IMR-90 (cell line): ENCODE results near the gene ZNF622. TPM values are rescaled to one million over a fixed set of nuclear protein-coding genes. Genes with fewer than 3 reads are reported as not detected.

Experiments used
- ATAC-seq: fragments of 200-7000 bp; cut with Tn5 transposase; 2 replicates; pipeline ENCODE4 v1.9.1; 2020; ENCODE audit warnings: low read depth, mild to moderate bottlenecking, moderate library complexity
- BruUV-seq: library from RNA; stranded (reverse); fragments of 400-500 nt; replicated peaks from 2 replicates; lab custom pipeline; 2021; lab: Mats Ljungman, UMichigan
- CTCF ChIA-PET: fragments of 300-600 bp; formaldehyde crosslinking; extraction: SDS; loops from one replicate; lab custom pipeline; 2021; ENCODE audit warnings: antibody characterized with exemption; lab: Yijun Ruan, JAX
- POLR2A ChIA-PET: fragments of 300-600 bp; sonication (Branson Sonifier 250); formaldehyde crosslinking; loops from one replicate; lab custom pipeline; 2022; ENCODE audit warnings: antibody characterized with exemption; ENCODE audit not compliant: unreplicated experiment; lab: Charles Lee
- DNase-seq: peaks from one replicate; pipeline ENCODE4 v3.0.0; 2013
- H2AFZ ChIP-seq: replicated peaks from 2 replicates; pipeline ENCODE3; 2013; ENCODE audit warnings: low read length, mild to moderate bottlenecking; ENCODE audit not compliant: poor library complexity
- H2AK5ac ChIP-seq: 2 replicates; pipeline ENCODE4 v1.6.1; 2013; ENCODE audit warnings: low read depth, low read length, inconsistent platforms
- H2AK9ac ChIP-seq: replicated peaks from 2 replicates; pipeline ENCODE3; 2013; ENCODE audit warnings: mild to moderate bottlenecking, low read depth, low read length, moderate library complexity; ENCODE audit not compliant: poor library complexity
- H2BK120ac ChIP-seq: 2 replicates; pipeline ENCODE4 v1.6.1; 2013; ENCODE audit warnings: low read depth, low read length, inconsistent platforms
- H2BK15ac ChIP-seq: 3 replicates; pipeline ENCODE4 v1.6.1; 2013; ENCODE audit warnings: low read depth, low read length, inconsistent platforms
- H2BK20ac ChIP-seq: 2 replicates; pipeline ENCODE4 v1.6.1; 2013; ENCODE audit warnings: low read depth, mild to moderate bottlenecking, inconsistent platforms, low read length, moderate library complexity
- H2BK5ac ChIP-seq: 2 replicates; pipeline ENCODE4 v1.6.1; 2013; ENCODE audit warnings: mild to moderate bottlenecking, low read depth, low read length, inconsistent platforms; ENCODE audit not compliant: poor library complexity, severe bottlenecking
- H3K14ac ChIP-seq: replicated peaks from 2 replicates; pipeline ENCODE4 v1.6.1; 2013; ENCODE audit warnings: low read depth, low read length, inconsistent platforms
- H3K18ac ChIP-seq: 2 replicates; pipeline ENCODE4 v1.6.1; 2013; ENCODE audit warnings: low read depth, low read length, control low read depth
- H3K23ac ChIP-seq: 2 replicates; pipeline ENCODE4 v1.6.1; 2013; ENCODE audit warnings: low read depth, low read length, inconsistent platforms
- H3K27ac ChIP-seq: 2 replicates; pipeline ENCODE4 v1.5.1; 2013; ENCODE audit warnings: mild to moderate bottlenecking, control low read depth, low read length; ENCODE audit not compliant: insufficient read depth
- H3K27me3 ChIP-seq: 2 replicates; pipeline ENCODE4 v1.6.1; 2013; ENCODE audit warnings: low read length; ENCODE audit not compliant: control insufficient read depth, insufficient read depth
- H3K36me3 ChIP-seq: 2 replicates; pipeline ENCODE4 v1.6.1; 2013; ENCODE audit warnings: low read length, mixed read lengths; ENCODE audit not compliant: control insufficient read depth, insufficient read depth
- H3K4ac ChIP-seq: 2 replicates; pipeline ENCODE4 v1.6.1; 2013; ENCODE audit warnings: low read depth, low read length, inconsistent platforms
- H3K4me1 ChIP-seq: 2 replicates; pipeline ENCODE4 v1.6.1; 2013; ENCODE audit warnings: low read length, mixed read lengths; ENCODE audit not compliant: control insufficient read depth, insufficient read depth
- H3K4me2 ChIP-seq: 2 replicates; pipeline ENCODE4 v1.6.1; 2013; ENCODE audit warnings: low read depth, mild to moderate bottlenecking, control low read depth, low read length, moderate library complexity
- H3K4me3 ChIP-seq: 2 replicates; pipeline ENCODE4 v1.5.1; 2013; ENCODE audit warnings: low read depth, mild to moderate bottlenecking, control low read depth, low read length, moderate library complexity; ENCODE audit not compliant: insufficient read depth
- H3K56ac ChIP-seq: 2 replicates; pipeline ENCODE4 v1.6.1; 2013; ENCODE audit warnings: low read length, inconsistent platforms; ENCODE audit not compliant: insufficient read depth; ENCODE audit errors: extremely low read depth
- H3K79me1 ChIP-seq, 2 experiments: 2 replicates each; pipeline ENCODE4 v1.6.1; 2013; ENCODE audit warnings: low read length in 2 of 2, inconsistent platforms in 1 of 2, low read depth in 1 of 2
- H3K9ac ChIP-seq: 2 replicates; pipeline ENCODE4 v1.6.1; 2013; ENCODE audit warnings: low read depth, low read length, control low read depth
- H3K9me1 ChIP-seq: 2 replicates; pipeline ENCODE4 v1.6.1; 2013; ENCODE audit warnings: low read length, inconsistent platforms; ENCODE audit not compliant: insufficient read depth
- H3K9me3 ChIP-seq: 2 replicates; pipeline ENCODE4 v1.6.1; 2013; ENCODE audit warnings: low read length; ENCODE audit not compliant: control insufficient read depth, insufficient read depth
- H4K20me1 ChIP-seq: 2 replicates; pipeline ENCODE4 v1.6.1; 2013; ENCODE audit warnings: low read length, inconsistent platforms; ENCODE audit not compliant: insufficient read depth
- H4K5ac ChIP-seq: 2 replicates; pipeline ENCODE4 v1.6.1; 2013; ENCODE audit warnings: mild to moderate bottlenecking, low read depth, low read length, control low read depth
- H4K8ac ChIP-seq, 2 experiments: 2 replicates each; pipeline ENCODE4 v1.6.1; 2013; ENCODE audit warnings: low read depth in 2 of 2, low read length in 2 of 2, control low read depth in 1 of 2, inconsistent platforms in 1 of 2
- H4K91ac ChIP-seq: 2 replicates; pipeline ENCODE4 v1.6.1; 2013; ENCODE audit warnings: low read depth, low read length, inconsistent platforms; ENCODE audit not compliant: insufficient read depth
- BHLHE40 ChIP-seq: fragments of 150-350 bp; IDR thresholded peaks from 2 replicates; pipeline ENCODE4 v1.6.1; 2016; ENCODE audit warnings: mild to moderate bottlenecking, low read depth, low read length
- CEBPB ChIP-seq: IDR thresholded peaks from 2 replicates; pipeline ENCODE4 v1.6.1; 2012; ENCODE audit warnings: low read depth, low read length, improper control_type of control experiment
- FOS ChIP-seq: fragments of 150-350 bp; IDR thresholded peaks from 2 replicates; pipeline ENCODE4 v1.6.1; 2016; ENCODE audit warnings: low read depth, low read length
- MAZ ChIP-seq: IDR thresholded peaks from 2 replicates; pipeline ENCODE4 v1.6.1; 2012; ENCODE audit warnings: low read depth, mild to moderate bottlenecking, low read length, improper control_type of control experiment, moderate library complexity, borderline replicate concordance
- MXI1 ChIP-seq: IDR thresholded peaks from 2 replicates; pipeline ENCODE4 v1.6.1; 2012; ENCODE audit warnings: low read depth, mild to moderate bottlenecking, low read length, moderate library complexity, borderline replicate concordance
- NFE2L2 ChIP-seq: fragments of 150-350 bp; IDR thresholded peaks from 2 replicates; pipeline ENCODE4 v1.6.1; 2016; ENCODE audit warnings: low read depth, mild to moderate bottlenecking, low read length
- POLR2A ChIP-seq: IDR thresholded peaks from 2 replicates; pipeline ENCODE4 v1.6.1; 2012; ENCODE audit warnings: mild to moderate bottlenecking, low read depth, low read length
- RAD21 ChIP-seq: IDR thresholded peaks from 2 replicates; pipeline ENCODE4 v1.6.1; 2012; ENCODE audit warnings: low read length, improper control_type of control experiment
- RCOR1 ChIP-seq: IDR thresholded peaks from 2 replicates; pipeline ENCODE4 v1.6.1; 2012; ENCODE audit warnings: mild to moderate bottlenecking, low read length, improper control_type of control experiment; ENCODE audit not compliant: insufficient replicate concordance
- RFX5 ChIP-seq: IDR thresholded peaks from 2 replicates; pipeline ENCODE4 v1.8.0; 2012; ENCODE audit warnings: low read depth, mild to moderate bottlenecking, low read length, moderate library complexity
- WGBS, 2 experiments: methylation state at CpG; one replicate each; pipeline versions ENCODE4 v1.1.5 to v1.1.7; 2013; ENCODE audit warnings: missing lambda C conversion rate in 2 of 2; ENCODE audit not compliant: insufficient read length in 1 of 2; ENCODE audit errors: extremely low coverage in 2 of 2; 5-methylcytosine and 5-hydroxymethylcytosine counted together
- dilution Hi-C: fragments of 300-500 bp; cut with HindIII; formaldehyde crosslinking; loops from one replicate; pipeline ENCODE4 v1.14.3; 2018; ENCODE audit warnings: low sequenced_read_pairs; ENCODE audit not compliant: unreplicated experiment
- in situ Hi-C: fragments of 300-500 bp; cut with MboI; formaldehyde crosslinking; loops from 3 replicates; pipeline ENCODE4 v1.14.3; 2019; ENCODE audit warnings: low sequenced_read_pairs, inconsistent platforms, mixed read lengths
- intact Hi-C: fragments of 100-400 bp; cut with micrococcal nuclease; formaldehyde crosslinking; loops from 2 replicates; pipeline ENCODE4 v1.10.0; 2022
- polyA plus RNA-seq, 3 experiments: library from polyadenylated mRNA; depleted of rRNA; stranded (reverse); fragments of >200 nt; gene quantifications; 2 replicates each; pipeline ENCODE4 v1.2.3, GENCODE V29; 2012; ENCODE audit warnings: low replicate concordance in 1 of 3
- total RNA-seq: library from RNA; depleted of rRNA; stranded (reverse); fragments of >200 nt; gene quantifications from 2 replicates; pipeline ENCODE4 v1.2.3, GENCODE V29; 2012
- TF ChIP-seq, protein P1 (sequence below): conservative IDR thresholded peaks from 2 replicates; pipeline ENCODE4 v1.5.1; 2012; ENCODE audit warnings: mild to moderate bottlenecking, low read depth, low read length, improper control_type of control experiment
- TF ChIP-seq, protein P2 (sequence below): fragments of 150-350 bp; IDR thresholded peaks from 2 replicates; pipeline ENCODE4 v1.6.1; 2017; ENCODE audit warnings: mild to moderate bottlenecking, antibody characterized with exemption, low read length, low read depth
- TF ChIP-seq, protein P3 (sequence below): fragments of 150-350 bp; IDR thresholded peaks from 2 replicates; pipeline ENCODE4 v1.6.1; 2016; ENCODE audit warnings: low read depth, mild to moderate bottlenecking, low read length, moderate library complexity, borderline replicate concordance

Gene ZNF622
- total and polyA plus RNA-seq, 2 of the 4 experiments (the other 2 are of a cell fraction) = 19.5 to 49.3 TPM

DNA sequence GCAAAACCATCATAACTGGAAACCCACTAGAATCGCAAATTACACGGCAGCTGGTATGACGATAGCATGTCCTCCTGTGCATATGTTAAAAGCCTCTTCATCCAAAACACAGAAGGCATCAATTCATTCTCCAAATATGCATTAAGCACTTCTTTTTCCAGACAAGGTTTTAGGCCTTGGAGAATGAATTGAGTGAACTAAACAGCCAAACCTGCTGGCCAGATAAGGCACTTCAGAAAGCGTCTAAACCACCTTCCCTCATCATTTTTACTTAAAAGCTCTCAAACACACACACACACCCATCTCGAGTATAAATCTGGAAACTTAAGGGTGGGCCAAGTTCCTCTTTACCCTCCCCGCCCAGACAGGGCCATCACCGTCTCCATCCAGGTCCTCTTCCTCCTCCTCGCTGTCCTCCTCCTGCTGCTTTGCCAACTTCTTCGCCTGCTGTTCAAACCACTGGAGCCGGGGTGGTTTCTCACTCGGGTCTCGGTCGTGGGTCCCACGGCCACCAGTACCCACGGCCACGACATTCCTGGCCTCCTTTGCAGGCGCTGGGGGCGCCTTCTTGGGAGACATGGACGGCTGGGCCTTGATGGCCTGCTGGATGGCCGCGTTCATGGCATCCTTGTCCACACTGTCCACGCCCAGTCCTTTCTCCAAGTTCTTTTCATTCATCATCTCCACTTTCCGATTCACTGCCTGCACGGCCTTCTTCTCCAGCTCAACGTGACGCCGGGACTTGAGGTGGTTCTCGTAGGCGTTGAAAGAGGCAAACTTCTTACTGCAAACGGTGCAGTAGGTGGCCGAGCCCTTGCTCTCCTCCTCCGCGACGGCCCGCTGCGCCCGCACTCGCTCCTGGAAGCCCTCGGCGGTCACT is 696 bp downstream of the ZNF622 start:
- H3K18ac ChIP-seq = 0 out of 2 replicates have a peak overlapping the region, but pooled peaks have one; percentile 10
- in situ Hi-C loops = no loop called here
- ATAC-seq (peak; percentile 1; the same call in 1 of the 2 replicates), DNase-seq (no peak)
- TSS peak; percentile 88 for BruUV-seq
- peak overlapping the region; percentile 84 for H3K14ac ChIP-seq
- peaks cover 13% of the 10 kb centered on the region; the same call in 1 of the 2 replicates for H3K9me1 ChIP-seq
- H2AK5ac ChIP-seq = peak overlapping the region; percentile 31; the same call in 1 of the 2 replicates
- POLR2A ChIA-PET = no interaction called here
- H3K9me3 ChIP-seq = no peaks in the 10 kb centered on the region
- peak overlapping the region; percentile 74 for H4K91ac ChIP-seq
- dilution Hi-C loops = no loop called here
- H4K20me1 ChIP-seq = peaks cover 25% of the 10 kb centered on the region
- H3K36me3 ChIP-seq = peaks cover 13% of the 10 kb centered on the region
- H2BK20ac ChIP-seq = no peak overlapping the region
- H3K4me3 ChIP-seq = peak overlapping the region; percentile 88
- H2BK120ac ChIP-seq = no peak overlapping the region; the same call in 1 of the 2 replicates
- H3K27ac ChIP-seq = peak overlapping the region; percentile 79
- peaks cover 7 to 74% of the 10 kb centered on the region in 2 experiments; a peak in 3 of 4 replicates for H3K79me1 ChIP-seq
- peak overlapping the region; percentile 94 for H2AK9ac ChIP-seq
- peak overlapping the region; percentile 85 for H3K4ac ChIP-seq
- CTCF ChIA-PET = no interaction called here
- peak overlapping the region; percentile 82; the same call in 1 of the 2 replicates for H3K23ac ChIP-seq
- H2BK15ac ChIP-seq = no peak overlapping the region
- peak overlapping the region; percentile 79 for H4K5ac ChIP-seq
- peak overlapping the region; percentile 80 for H3K9ac ChIP-seq
- H2AFZ ChIP-seq = peak overlapping the region; percentile 99
- H3K27me3 ChIP-seq = no peaks in the 10 kb centered on the region
- H2BK5ac ChIP-seq = peak overlapping the region; percentile 84
- H3K4me2 ChIP-seq = peak overlapping the region; percentile 88
- 1% methylated on average over 19 of the region's 40 CpGs; no CpG with 5 or more reads in 1 of the 2 experiments for WGBS, 2 experiments
- peak overlapping the region; percentile 30 for H3K56ac ChIP-seq
- peak overlapping the region; percentile 32 to 92; a peak in 3 of 4 replicates for H4K8ac ChIP-seq
- intact Hi-C loops = loop anchor here (5.0 to 10.0 kb wide), 2 partner anchors 202 to 730 kb away; no protein-coding TSS in a partner anchor
- peaks cover 19% of the 10 kb centered on the region for H3K4me1 ChIP-seq
- TF ChIP-seq NFE2L2 (no peak), RFX5 (no peak), RAD21 (no peak), POLR2A (no peak), MAZ (no peak), RCOR1 (no peak), MXI1 (no peak), FOS (no peak), BHLHE40 (no peak), CEBPB (no peak)
- TF ChIP-seq, protein P1, sequence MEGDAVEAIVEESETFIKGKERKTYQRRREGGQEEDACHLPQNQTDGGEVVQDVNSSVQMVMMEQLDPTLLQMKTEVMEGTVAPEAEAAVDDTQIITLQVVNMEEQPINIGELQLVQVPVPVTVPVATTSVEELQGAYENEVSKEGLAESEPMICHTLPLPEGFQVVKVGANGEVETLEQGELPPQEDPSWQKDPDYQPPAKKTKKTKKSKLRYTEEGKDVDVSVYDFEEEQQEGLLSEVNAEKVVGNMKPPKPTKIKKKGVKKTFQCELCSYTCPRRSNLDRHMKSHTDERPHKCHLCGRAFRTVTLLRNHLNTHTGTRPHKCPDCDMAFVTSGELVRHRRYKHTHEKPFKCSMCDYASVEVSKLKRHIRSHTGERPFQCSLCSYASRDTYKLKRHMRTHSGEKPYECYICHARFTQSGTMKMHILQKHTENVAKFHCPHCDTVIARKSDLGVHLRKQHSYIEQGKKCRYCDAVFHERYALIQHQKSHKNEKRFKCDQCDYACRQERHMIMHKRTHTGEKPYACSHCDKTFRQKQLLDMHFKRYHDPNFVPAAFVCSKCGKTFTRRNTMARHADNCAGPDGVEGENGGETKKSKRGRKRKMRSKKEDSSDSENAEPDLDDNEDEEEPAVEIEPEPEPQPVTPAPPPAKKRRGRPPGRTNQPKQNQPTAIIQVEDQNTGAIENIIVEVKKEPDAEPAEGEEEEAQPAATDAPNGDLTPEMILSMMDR = no peak; the same call in 1 of the 2 replicates
- TF ChIP-seq, protein P2, sequence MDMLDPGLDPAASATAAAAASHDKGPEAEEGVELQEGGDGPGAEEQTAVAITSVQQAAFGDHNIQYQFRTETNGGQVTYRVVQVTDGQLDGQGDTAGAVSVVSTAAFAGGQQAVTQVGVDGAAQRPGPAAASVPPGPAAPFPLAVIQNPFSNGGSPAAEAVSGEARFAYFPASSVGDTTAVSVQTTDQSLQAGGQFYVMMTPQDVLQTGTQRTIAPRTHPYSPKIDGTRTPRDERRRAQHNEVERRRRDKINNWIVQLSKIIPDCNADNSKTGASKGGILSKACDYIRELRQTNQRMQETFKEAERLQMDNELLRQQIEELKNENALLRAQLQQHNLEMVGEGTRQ = no peak
- TF ChIP-seq, protein P3, sequence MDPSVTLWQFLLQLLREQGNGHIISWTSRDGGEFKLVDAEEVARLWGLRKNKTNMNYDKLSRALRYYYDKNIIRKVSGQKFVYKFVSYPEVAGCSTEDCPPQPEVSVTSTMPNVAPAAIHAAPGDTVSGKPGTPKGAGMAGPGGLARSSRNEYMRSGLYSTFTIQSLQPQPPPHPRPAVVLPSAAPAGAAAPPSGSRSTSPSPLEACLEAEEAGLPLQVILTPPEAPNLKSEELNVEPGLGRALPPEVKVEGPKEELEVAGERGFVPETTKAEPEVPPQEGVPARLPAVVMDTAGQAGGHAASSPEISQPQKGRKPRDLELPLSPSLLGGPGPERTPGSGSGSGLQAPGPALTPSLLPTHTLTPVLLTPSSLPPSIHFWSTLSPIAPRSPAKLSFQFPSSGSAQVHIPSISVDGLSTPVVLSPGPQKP = no peak
